IPS DF 4.7 (cell line): ENCODE measurements around the gene TTYH2.

Experiments
- DNase-seq: peaks from one replicate; pipeline ENCODE4 v3.0.0-alpha.2; 2013; ENCODE audit warnings: low spot score; ENCODE audit errors: extremely low read depth

The TTYH2 gene

GRCh38 chr17:74282587-74283370 is 69.4 kb downstream of the TTYH2 start:
- no peak for DNase-seq

GRCh38 chr17:74283371-74283673 is 70.0 kb downstream of the TTYH2 start:
- no peak for DNase-seq

DNA sequence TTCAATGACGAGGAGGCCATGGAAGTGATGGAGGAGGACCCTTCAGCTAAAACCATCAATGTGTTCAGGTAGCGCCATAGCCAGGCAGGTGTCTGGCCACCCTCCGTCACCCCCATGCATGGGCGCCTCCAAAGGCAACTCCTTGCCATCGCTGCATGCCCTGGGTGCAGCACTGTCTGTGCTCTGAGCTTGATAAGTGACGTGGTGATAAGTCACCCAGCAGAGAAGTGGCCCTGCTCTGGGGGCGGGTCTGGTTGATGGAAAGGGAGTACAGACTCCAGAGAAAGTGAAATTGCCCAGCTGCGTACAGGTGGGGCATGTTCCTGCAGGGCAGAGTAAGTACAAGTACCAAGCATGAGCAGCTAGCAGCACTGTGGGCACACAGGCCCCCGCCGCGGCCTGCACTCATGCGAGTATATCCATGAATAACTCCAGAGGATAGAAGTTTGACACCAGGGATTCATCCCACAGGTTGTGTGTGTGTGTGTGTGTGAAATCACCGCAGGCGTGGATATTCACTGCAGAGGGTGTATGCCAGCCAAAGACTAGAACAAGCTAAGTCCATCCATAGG is 73.7 kb downstream of the TTYH2 start:
- no peak for DNase-seq

DNA sequence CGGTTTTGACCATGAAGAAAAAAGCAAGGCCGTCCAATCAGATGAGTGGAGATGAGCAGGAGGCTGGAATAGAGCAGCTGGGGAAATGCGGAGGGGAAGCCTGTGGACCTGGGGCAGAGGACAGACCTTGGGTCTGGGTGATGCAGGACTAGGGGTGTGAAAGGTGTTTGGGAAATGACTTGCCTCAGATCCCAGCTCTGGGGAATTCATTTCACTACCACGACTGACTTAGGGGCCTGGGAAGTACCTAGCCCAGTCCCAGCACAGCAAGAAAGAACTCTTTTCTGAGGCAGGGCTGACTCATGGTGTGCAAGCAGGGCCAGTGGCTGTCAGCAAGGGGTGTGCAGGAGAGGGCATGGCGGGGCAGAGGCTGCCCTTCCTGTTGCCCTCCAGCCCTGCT is 75.4 kb downstream of the TTYH2 start:
- no peak for DNase-seq

DNA sequence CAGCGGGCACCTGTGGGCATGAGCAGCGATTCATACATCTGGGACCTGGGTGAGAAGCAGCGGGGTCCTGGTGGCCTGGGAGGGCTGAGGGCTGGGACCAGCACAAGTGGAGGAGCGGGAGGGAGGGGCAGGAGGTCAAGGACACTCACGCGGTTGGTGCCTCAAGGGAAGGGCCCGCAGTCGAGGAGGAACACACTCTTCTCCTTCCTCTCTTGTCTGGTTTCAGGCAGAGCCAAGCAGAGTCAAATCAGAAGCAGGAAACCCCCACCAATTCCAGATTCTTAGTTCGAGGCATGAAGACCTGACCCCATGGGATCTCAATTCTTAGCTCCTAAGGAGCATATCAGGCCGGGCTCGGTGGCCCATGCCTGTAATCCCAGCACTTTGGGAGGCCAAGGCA is 76.3 kb downstream of the TTYH2 start:
- no peak for DNase-seq

DNA sequence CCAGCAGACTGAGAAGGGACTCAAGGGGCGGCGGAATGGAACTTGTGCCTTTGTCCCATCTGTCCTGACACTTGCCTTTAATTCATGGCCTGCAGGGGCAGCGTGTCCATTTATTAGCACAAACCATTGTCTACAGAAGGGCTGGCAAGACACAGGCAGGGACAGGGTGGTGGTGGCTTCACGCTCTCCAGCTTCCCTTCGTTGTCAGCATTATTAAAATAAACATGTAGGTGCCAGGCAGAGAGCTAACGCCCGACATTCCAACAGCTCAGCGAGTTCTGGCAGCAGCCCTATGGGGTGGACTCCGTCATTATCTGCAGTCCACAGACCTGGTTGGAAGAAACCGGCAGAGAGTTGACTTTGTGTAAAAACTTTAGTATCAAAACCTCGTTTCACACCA is 77.0 kb downstream of the TTYH2 start:
- DNase-seq = no peak

DNA sequence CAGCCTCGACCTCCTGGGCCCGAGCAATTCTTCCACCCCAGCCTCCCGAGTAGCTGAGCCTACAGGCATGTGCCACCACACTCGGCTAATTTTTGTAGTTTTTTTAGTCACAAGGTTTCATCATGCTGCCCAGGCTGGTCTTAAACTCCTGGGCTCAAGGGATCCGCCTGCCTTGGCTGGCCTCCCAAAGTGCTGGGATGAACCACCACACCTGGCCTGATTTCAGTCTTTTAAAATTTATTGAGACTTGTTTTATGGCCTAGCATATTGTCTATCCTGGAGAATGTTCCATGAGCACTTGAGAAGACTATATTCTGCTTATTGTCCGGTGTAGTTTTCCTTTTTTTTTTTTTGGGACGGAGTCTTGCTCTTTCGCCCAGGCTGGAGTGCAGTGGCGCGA is 79.1 kb downstream of the TTYH2 start:
- DNase-seq = no peak

DNA sequence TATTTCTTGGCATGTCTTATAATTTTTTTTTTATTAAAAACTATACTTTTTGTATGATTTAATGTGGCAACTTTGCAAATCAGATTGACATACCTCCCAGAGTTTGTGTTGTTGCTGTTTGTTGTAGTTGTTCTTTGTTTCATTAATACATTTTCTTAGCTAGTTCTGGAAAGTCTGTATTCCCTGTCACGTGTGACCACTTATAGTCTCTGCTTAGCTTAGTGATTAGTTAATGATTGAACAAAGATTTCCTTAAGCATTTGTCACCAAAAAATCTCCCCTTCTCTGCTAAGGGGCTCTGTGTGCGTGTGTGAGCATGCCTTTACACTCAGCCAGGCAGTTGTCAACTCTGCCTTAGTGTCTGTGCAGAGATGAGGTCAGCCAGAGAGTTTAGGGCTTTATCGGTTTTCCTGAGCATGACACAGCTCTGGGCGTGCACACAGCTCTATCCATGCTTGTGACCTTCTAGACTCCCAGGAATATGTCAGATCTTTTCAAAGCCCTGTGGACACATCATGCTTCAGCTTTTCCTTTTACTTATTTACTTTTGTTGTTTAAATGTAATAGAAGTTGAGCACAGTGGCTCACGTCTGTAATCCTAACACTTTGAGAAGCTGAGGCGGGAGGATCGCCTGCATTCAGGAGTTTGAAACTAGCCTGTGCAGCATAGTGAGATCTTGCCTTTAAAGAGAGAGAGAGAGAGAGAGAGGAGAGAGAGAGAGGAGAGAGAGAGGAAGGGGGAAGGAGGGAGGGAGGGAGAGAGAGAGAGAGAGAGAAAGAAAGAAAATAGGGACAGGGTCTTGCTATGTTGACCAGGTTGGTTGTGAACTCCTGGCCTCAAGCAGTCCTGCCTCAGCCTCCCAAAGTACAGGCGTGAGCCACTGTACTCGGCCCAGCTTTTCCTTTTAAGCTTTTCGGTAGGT is 82.5 kb downstream of the TTYH2 start:
- DNase-seq = no peak

- no peak for DNase-seq
Observed at GRCh38 chr17:74296548-74296936, 83.2 kb downstream of the TTYH2 start.

GRCh38 chr17:74297941-74298340 is 84.6 kb downstream of the TTYH2 start:
- no peak for DNase-seq

DNA sequence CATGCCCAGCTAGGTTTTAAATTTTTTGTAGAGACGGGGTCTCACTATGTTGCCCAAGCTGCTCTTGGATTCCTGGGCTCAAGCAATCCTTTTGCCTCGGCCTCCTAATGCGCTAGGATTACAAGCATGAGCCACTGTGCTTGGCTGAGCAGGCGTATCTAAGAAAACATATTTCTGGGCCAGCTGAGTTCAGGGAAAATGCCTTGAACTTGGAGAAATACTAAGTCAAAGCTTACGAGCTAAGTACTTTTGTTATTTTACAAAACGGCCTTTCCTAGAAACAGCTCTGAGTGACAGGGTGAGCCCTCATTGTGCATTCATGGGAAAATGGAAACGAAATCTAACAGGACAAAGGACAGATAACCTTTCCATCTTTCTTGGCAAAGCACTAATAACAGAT is 85.4 kb downstream of the TTYH2 start:
- DNase-seq = no peak

- DNase-seq = no peak
Observed at GRCh38 chr17:74299226-74300009, 86.0 kb downstream of the TTYH2 start.

DNA sequence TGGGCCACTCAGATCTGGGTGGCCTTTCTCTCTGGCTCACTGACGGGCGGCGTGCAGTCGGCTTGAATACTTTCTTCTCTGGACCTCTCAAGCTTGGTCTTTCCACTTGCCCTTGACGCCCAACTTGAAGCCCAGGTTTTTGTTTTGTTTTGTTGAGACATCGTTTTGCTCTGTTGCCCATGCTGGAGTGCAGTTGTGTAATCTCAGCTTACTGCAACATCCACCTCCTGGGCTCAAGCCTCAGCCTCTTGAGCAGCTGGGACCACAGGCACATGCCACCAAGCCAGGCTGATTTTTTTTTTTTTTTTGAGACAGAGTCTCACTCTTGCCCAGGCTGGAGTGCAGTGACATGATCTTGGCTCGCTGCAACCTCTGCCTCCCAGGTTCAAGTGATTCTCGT is 89.9 kb downstream of the TTYH2 start:
- DNase-seq = no peak

GRCh38 chr17:74304184-74304583 is 90.8 kb downstream of the TTYH2 start:
- DNase-seq = no peak

GRCh38 chr17:74305865-74306654 is 92.7 kb downstream of the TTYH2 start:
- no peak for DNase-seq

GRCh38 chr17:74307984-74308773 is 94.8 kb downstream of the TTYH2 start:
- DNase-seq = no peak

DNA sequence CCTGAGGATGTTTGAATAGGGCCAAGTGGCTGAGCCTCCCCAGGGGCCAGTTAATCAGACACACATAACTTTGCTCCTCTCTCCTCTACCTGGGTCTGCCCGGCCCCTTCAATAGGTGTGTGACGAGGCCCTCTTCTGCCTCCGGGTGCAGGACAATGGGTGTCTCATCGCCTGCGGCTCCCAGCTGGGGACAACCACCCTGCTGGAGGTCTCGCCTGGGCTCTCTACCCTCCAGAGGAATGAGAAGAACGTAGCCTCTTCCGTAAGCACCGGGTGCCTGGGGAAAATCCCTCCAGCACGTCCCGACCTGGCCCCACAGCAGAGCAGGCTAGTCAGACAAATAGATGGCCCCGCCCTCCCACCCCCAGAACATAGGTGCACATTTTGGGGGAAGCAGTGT is 96.5 kb downstream of the TTYH2 start:
- DNase-seq = no peak
